DND-41 (cell line): Measurements from ENCODE around the gene SUCO.

ENCODE experiments used
- ATAC-seq: fragments of 200-7000 bp; cut with Tn5 transposase; 3 replicates; pipeline ENCODE4 v1.9.1; 2021; ENCODE audit warnings: low read depth; ENCODE audit not compliant: insufficient read depth
- DNase-seq: peaks from one replicate; pipeline ENCODE4 v3.0.0-alpha.2; 2020
- H2AFZ ChIP-seq: 2 replicates; pipeline ENCODE4 v1.6.0; 2012; ENCODE audit warnings: low read depth, low read length
- H3K27ac ChIP-seq: 2 replicates; pipeline ENCODE4 v1.5.1; 2012; ENCODE audit warnings: low read length, inconsistent platforms
- H3K27me3 ChIP-seq: fragments of 200-600 bp; sonication (generic); 2 replicates; pipeline ENCODE4 v1.6.0; 2012; ENCODE audit warnings: low read length, mild to moderate bottlenecking, inconsistent platforms; ENCODE audit not compliant: insufficient read depth, poor library complexity
- H3K36me3 ChIP-seq: 2 replicates; pipeline ENCODE4 v1.5.1; 2012; ENCODE audit warnings: low read length, inconsistent platforms; ENCODE audit not compliant: insufficient read depth
- H3K4me1 ChIP-seq: 2 replicates; pipeline ENCODE4 v1.5.1; 2012; ENCODE audit warnings: mild to moderate bottlenecking, low read length; ENCODE audit not compliant: insufficient read depth
- H3K4me2 ChIP-seq: 2 replicates; pipeline ENCODE4 v1.6.0; 2012; ENCODE audit warnings: mild to moderate bottlenecking, moderate library complexity, low read length, inconsistent platforms; ENCODE audit not compliant: insufficient read depth
- H3K4me3 ChIP-seq, 2 experiments: fragments of 200-600 bp in 1 of 2; shearing (Covaris generic) in 1 of 2; 2 replicates each; pipeline ENCODE4 v1.5.1; 2012 to 2016; ENCODE audit warnings: inconsistent platforms in 2 of 2, low read length in 2 of 2, mild to moderate bottlenecking in 2 of 2, low read depth in 1 of 2, moderate library complexity in 1 of 2
- H3K79me2 ChIP-seq: 2 replicates; pipeline ENCODE4 v1.6.0; 2012; ENCODE audit warnings: low read length, inconsistent platforms; ENCODE audit not compliant: insufficient read depth
- H3K9ac ChIP-seq: 2 replicates; pipeline ENCODE4 v1.6.0; 2012; ENCODE audit warnings: low read depth, mild to moderate bottlenecking, inconsistent platforms, low read length, moderate library complexity
- H3K9me3 ChIP-seq: 2 replicates; pipeline ENCODE4 v1.5.1; 2012; ENCODE audit warnings: low read length, moderate library complexity, mild to moderate bottlenecking, inconsistent platforms; ENCODE audit not compliant: insufficient read depth, severe bottlenecking
- H4K20me1 ChIP-seq: 2 replicates; pipeline ENCODE4 v1.6.0; 2012; ENCODE audit warnings: low read length; ENCODE audit not compliant: insufficient read depth
- CTCF ChIP-seq: IDR thresholded peaks from 2 replicates; pipeline ENCODE4 v1.5.1; 2012; ENCODE audit warnings: borderline replicate concordance, low read length, moderate library complexity, mild to moderate bottlenecking; ENCODE audit not compliant: poor library complexity, severe bottlenecking; ENCODE audit errors: extremely low read depth
- EZH2 ChIP-seq: IDR thresholded peaks from 3 replicates; pipeline ENCODE4 v1.6.1; 2012; ENCODE audit warnings: borderline replicate concordance, low read depth, mild to moderate bottlenecking, moderate library complexity, low read length, inconsistent platforms; ENCODE audit not compliant: severe bottlenecking

The SUCO gene

DNA sequence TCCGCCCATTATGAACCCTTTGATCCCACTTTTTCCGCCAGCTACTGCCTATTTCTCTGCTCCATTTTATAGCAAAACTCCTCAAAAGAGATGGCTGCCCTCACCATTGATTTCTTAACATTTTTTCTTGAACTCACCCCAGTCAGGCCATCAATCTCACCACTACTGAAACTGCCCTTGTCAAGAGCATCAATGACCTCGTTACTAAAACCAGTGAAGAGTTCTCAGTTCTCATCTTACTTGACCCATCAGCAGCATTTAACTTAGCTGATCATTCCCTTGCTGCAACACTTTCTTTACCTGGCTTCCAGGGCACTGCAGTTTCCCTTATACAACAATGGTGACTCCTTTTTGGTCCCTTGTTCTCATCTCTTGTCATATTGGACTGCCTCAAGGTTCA, 90.8 kb downstream of the SUCO start:
- Histone ChIP-seq H3K79me2 (no peaks in the 10 kb centered on the region), H3K27ac (no peak overlapping the region), H3K4me2 (no peak overlapping the region), H2AFZ (no peak overlapping the region), H3K27me3 (no peaks in the 10 kb centered on the region), H3K4me3 (no peak overlapping the region), H3K4me1 (peaks cover 15% of the 10 kb centered on the region; the same call in 1 of the 2 replicates), H4K20me1 (no peaks in the 10 kb centered on the region), H3K9me3 (peaks cover 8% of the 10 kb centered on the region), H3K9ac (no peak overlapping the region), H3K36me3 (no peaks in the 10 kb centered on the region)
- TF ChIP-seq EZH2 = no peak
- no peak for TF ChIP-seq CTCF
- no peak for DNase-seq
- ATAC-seq = no peak

- no peaks in the 10 kb centered on the region for H3K36me3 ChIP-seq
- H3K27me3 ChIP-seq = no peaks in the 10 kb centered on the region
- no peak for DNase-seq
- no peak for ATAC-seq
- H2AFZ ChIP-seq = no peak overlapping the region
- no peak overlapping the region for H3K27ac ChIP-seq
- no peak for TF ChIP-seq EZH2
- no peak for TF ChIP-seq CTCF
- peaks cover under 1% of the 10 kb centered on the region for H3K9me3 ChIP-seq
- H3K4me3 ChIP-seq = no peak overlapping the region
- H3K9ac ChIP-seq = no peak overlapping the region
- no peaks in the 10 kb centered on the region for H3K79me2 ChIP-seq
- H3K4me2 ChIP-seq = no peak overlapping the region
- peaks cover 19% of the 10 kb centered on the region; the same call in 1 of the 2 replicates for H3K4me1 ChIP-seq
- H4K20me1 ChIP-seq = no peaks in the 10 kb centered on the region
Measured at GRCh38 chr1:172626845-172627244, 93.9 kb downstream of the SUCO start.

- no peak overlapping the region for H2AFZ ChIP-seq
- H3K79me2 ChIP-seq = no peaks in the 10 kb centered on the region
- no peaks in the 10 kb centered on the region for H3K36me3 ChIP-seq
- H3K4me3 ChIP-seq = no peak overlapping the region
- H3K9ac ChIP-seq = no peak overlapping the region
- H3K4me2 ChIP-seq = no peak overlapping the region
- no peaks in the 10 kb centered on the region for H4K20me1 ChIP-seq
- DNase-seq (peak; percentile 29), ATAC-seq (peak; percentile 78)
- no peak overlapping the region for H3K27ac ChIP-seq
- TF ChIP-seq EZH2 (no peak), CTCF (no peak)
- peaks cover 19% of the 10 kb centered on the region; the same call in 1 of the 2 replicates for H3K4me1 ChIP-seq
- no peaks in the 10 kb centered on the region for H3K27me3 ChIP-seq
- H3K9me3 ChIP-seq = peaks cover 5% of the 10 kb centered on the region
Measured at GRCh38 chr1:172627702-172628101, 94.8 kb downstream of the SUCO start.

DNA sequence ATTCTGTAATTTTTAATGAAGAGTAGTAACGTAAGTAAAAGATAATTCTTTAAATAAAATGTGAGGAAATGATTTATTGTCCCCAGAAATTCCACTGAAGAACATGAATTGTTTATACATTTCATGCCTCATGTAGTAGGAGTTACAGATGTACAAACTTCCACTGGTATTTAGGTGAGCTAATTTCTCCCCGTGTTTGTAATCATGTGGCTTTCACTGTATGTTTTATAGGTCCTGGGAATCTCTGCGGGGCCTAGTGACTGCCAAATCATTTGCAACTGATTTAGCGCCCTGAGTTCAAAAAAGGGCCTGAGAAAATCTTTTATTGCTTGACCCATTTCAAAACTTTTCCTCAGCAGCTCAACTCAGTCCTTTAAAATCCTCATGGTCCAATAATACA, 95.5 kb downstream of the SUCO start:
- Histone ChIP-seq H3K27me3 (no peaks in the 10 kb centered on the region), H3K36me3 (no peaks in the 10 kb centered on the region), H4K20me1 (no peaks in the 10 kb centered on the region), H3K4me3 (no peak overlapping the region), H3K4me1 (peaks cover 19% of the 10 kb centered on the region; the same call in 1 of the 2 replicates), H2AFZ (no peak overlapping the region), H3K9me3 (peaks cover 5% of the 10 kb centered on the region), H3K27ac (no peak overlapping the region), H3K79me2 (no peaks in the 10 kb centered on the region), H3K9ac (no peak overlapping the region), H3K4me2 (no peak overlapping the region)
- TF ChIP-seq CTCF (no peak), EZH2 (no peak)
- ATAC-seq (no peak), DNase-seq (no peak)
